Measurements from ENCODE around the gene DFFA. TPM values are rescaled to one million over a fixed set of nuclear protein-coding genes. Genes with fewer than 3 reads are reported as not detected.
"Not testable (repeated sequence)": the region's sequence is repeated elsewhere in the genome, so short reads cannot be mapped to it uniquely, and the experiment has no call there.

Gene DFFA
- total and polyA plus RNA-seq, 8 donors: 37.6 to 45.6 (median 42.3) TPM

DNA sequence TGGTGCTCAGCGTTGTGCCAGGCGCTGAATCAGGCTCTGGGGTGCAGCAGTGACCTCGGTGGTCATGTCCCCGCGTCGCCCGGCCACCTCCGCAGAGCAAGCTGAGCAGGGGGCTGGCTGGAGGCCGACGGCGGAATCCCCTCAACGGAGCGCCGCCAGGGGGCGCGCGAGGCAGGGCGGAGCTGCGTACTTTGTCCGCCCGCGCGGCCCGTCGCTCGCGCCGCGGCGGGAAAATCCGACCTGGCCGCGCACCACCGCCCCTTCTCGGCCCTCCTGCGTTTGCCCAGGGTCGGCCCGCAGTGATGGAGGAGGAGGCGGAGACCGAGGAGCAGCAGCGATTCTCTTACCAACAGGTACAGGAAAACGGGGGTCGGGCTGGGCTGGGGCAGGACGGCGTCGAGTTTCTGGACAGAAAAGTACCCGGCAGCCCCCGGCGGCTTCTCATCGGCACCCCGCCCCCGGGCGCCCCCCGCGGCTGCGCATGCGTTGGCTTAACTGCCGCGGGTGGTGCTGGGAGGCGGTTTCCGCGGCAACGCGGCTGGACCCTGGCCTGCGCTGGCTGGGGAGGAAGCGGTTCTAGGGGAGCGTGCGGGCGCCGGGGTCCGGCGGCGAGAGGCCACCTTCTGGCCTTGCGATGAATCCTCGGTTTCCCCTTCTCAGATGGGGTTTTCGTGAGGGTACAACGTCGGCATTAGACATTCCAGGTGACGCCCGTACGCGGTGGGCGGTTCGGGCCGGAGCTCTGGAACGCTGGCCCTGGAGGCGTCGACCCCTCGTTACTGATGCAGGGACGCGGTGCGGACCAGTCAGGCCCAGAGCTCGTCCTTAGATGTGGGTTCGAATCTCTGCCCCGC, 41.9 kb downstream of the DFFA start, which contains the start of gene CENPS:
Gene CENPS, plus strand, starts transcription at position 218 of the 854 bp plus-strand sequence. Its CDS starts 85 bp downstream, at position 303.
- H3K9me3 ChIP-seq: no peaks in the 10 kb centered on the region
- TF ChIP-seq, protein P1, sequence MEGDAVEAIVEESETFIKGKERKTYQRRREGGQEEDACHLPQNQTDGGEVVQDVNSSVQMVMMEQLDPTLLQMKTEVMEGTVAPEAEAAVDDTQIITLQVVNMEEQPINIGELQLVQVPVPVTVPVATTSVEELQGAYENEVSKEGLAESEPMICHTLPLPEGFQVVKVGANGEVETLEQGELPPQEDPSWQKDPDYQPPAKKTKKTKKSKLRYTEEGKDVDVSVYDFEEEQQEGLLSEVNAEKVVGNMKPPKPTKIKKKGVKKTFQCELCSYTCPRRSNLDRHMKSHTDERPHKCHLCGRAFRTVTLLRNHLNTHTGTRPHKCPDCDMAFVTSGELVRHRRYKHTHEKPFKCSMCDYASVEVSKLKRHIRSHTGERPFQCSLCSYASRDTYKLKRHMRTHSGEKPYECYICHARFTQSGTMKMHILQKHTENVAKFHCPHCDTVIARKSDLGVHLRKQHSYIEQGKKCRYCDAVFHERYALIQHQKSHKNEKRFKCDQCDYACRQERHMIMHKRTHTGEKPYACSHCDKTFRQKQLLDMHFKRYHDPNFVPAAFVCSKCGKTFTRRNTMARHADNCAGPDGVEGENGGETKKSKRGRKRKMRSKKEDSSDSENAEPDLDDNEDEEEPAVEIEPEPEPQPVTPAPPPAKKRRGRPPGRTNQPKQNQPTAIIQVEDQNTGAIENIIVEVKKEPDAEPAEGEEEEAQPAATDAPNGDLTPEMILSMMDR (IDR thresholded peaks at IDR 0.05): peak; percentile 94 to 96
- H3K27ac ChIP-seq: peak within 1 kb of the TSS; percentile 2 to 74
- intact Hi-C loops (cut with DNase I): loop anchor here in 1 of 2 donors (10.0 kb wide), 1 partner anchor 64 kb away; no protein-coding TSS in a partner anchor
- DNase-seq (peak; percentile 94 to 97 (median 94)), ATAC-seq (peak; percentile 95)
- peak within 1 kb of the TSS; percentile 85 to 87 for H3K4me3 ChIP-seq
- no peaks in the 10 kb centered on the region for H3K36me3 ChIP-seq
- peaks cover 7 to 26% of the 10 kb centered on the region in 2 donors for H3K4me1 ChIP-seq
- H3K27me3 ChIP-seq: no peaks in the 10 kb centered on the region

DNA sequence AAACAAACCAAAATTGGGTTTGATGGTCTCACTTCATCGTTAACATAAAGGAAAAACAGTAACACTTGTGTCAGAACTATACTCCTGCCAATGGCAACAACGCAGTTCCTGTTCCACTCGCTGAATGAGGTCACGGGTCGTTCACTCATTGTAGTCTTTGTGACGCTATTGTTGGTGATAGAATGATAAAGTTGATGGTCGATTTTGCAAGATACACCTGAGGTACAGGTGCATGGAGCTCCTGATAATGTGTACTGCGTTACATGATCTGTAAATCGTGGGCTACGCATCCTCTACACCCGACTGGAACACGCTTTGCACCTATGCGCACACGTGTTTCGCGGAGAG, 42.5 kb downstream of the DFFA start:
- H3K27ac ChIP-seq: peak overlapping the region; percentile 2 to 74
- peaks cover 7 to 26% of the 10 kb centered on the region in 2 donors for H3K4me1 ChIP-seq
- H3K4me3 ChIP-seq: peak overlapping the region; percentile 85 to 87
- H3K9me3 ChIP-seq: no peaks in the 10 kb centered on the region
- no peaks in the 10 kb centered on the region for H3K27me3 ChIP-seq
- H3K36me3 ChIP-seq: no peaks in the 10 kb centered on the region
- DNase-seq (peak in 1 of 4 donors; percentile 9), ATAC-seq (peak; percentile 2)
- TF ChIP-seq, protein P1 (IDR thresholded peaks at IDR 0.05): no peak
- intact Hi-C loops (cut with DNase I): loop anchor here in 1 of 2 donors (10.0 kb wide), 1 partner anchor 65 kb away; no protein-coding TSS in a partner anchor

DNA sequence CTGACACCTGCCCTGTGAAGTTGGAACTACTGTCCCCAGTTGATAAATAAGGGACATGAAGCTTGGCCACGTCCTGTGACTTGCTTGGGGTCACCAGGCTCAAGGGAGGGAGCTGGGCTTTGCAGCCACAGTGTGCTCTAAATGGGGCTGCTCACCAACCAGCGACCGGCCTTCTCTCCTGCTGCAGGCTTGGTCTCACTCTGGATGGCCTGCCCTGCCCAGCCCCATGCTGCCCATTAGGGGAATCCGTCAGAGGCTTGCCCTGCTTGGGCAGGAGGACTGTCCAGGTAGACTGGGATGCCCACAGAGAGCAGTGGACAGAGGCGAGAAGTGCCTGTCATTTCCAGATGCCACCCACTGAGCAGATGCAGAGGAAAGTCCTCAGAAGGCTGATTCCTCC, 43.3 kb downstream of the DFFA start:
- ATAC-seq: no peak
- Histone ChIP-seq H3K27me3 (no peaks in the 10 kb centered on the region), H3K27ac (no peak overlapping the region), H3K4me1 (peaks cover 7 to 26% of the 10 kb centered on the region in 2 donors), H3K36me3 (no peaks in the 10 kb centered on the region), H3K4me3 (no peak overlapping the region), H3K9me3 (no peaks in the 10 kb centered on the region)
- DNase-seq: no peak
- TF ChIP-seq, protein P1 (IDR thresholded peaks at IDR 0.05): no peak
- intact Hi-C loops (cut with DNase I): no loop called here

DNA sequence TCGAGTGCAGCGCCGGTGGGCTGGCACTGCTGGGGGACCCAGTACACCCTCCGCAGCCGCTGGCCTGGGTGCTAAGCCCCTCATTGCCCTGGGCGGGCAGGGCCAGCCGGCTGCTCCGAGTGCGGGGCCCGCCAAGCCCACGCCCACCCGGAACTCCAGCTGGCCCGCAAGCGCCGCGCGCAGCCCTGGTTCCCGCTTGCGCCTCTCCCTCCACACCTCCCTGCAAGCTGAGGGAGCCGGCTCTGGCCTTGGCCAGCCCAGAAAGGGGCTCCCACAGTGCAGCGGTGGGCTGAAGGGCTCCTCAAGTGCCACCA, 45.8 kb downstream of the DFFA start:
- not testable (repeated sequence) for H3K4me3 ChIP-seq

DNA sequence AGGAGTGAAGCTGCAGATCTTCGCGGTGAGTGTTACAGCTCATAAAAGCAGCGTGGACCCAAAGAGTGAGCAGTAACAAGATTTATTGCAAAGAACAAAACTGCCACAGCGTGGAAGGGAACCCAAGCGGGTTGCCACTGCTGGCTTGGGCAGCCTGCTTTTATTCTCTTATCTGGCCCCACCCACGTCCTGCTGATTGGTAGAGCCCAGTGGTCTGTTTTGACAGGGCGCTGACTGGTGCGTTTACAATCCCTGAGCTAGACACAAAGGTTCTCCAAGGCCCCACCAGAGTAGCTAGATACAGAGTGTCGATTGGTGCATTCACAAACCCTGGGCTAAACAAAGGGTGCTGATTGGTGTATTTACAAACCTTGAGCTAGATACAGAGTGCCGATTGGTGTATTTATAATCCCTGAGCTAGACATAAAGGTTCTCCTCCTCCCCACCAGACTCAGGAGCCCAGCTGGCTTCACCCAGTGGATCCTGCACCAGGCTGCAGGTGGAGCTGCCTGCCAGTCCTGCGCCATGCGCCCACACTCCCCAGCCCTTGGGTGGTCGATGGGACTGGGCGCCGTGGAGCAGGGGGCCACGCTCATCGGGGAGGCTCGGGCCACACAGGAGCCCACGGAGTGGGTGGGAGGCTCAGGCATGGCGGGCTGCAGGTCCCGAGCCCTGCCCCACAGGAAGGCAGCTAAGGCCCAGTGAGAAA, 46.3 kb downstream of the DFFA start:
- H3K27me3 ChIP-seq; DNase-seq; ATAC-seq; H3K27ac ChIP-seq; H3K36me3 ChIP-seq; H3K4me3 ChIP-seq; H3K9me3 ChIP-seq; intact Hi-C loops (cut with DNase I): not testable (repeated sequence)
- peaks cover 0 to 14% of the 10 kb centered on the region in 2 donors for H3K4me1 ChIP-seq

More for the DNA sequence above, 45.8 kb downstream of the DFFA start:
- intact Hi-C loops (cut with DNase I); H3K36me3 ChIP-seq; H3K9me3 ChIP-seq; H3K27ac ChIP-seq; H3K27me3 ChIP-seq; ATAC-seq; DNase-seq: not testable (repeated sequence)
- H3K4me1 ChIP-seq: peaks cover 4 to 19% of the 10 kb centered on the region in 2 donors

DNA sequence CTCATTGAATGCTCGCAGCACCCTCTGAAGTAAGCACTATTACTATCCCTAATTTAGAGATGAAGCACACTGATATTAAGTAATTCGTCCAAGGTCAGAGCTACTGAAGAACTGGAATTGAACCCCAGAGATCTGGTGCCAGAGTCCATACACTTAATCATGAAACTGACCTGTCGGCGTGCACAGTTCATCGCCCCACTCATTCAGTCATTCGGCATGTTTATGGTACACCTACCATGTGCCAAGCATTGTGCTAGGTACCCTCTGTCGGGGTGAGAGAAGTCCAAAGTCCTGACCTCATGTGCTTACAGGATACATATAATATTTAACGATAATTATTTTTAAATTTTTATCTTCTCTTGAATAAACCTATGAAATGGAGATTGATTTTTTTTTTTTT, 47.7 kb downstream of the DFFA start:
- TF ChIP-seq, protein P1 (IDR thresholded peaks at IDR 0.05): no peak

More for the DNA sequence above, 47.7 kb downstream of the DFFA start:
- no peak for DNase-seq
- H3K4me3 ChIP-seq: no peak overlapping the region
- H3K36me3 ChIP-seq: peaks cover 0 to 23% of the 10 kb centered on the region in 2 donors
- no peak overlapping the region for H3K27ac ChIP-seq
- no peak for ATAC-seq
- H3K27me3 ChIP-seq: no peaks in the 10 kb centered on the region
- H3K9me3 ChIP-seq: no peaks in the 10 kb centered on the region
- intact Hi-C loops (cut with DNase I): loop anchor here in 1 of 2 donors (5.0 kb wide), 1 partner anchor 47 kb away; no protein-coding TSS in a partner anchor
- peaks cover 0 to 3% of the 10 kb centered on the region in 2 donors for H3K4me1 ChIP-seq
